Hematopoietic multipotent progenitor cell (in vitro differentiated cells): Measurements from ENCODE around the gene SLC2A1. TPM values are rescaled to one million over a fixed set of nuclear protein-coding genes. Genes with fewer than 3 reads are reported as not detected.
"Not testable (repeated sequence)": the region's sequence is repeated elsewhere in the genome, so short reads cannot be mapped to it uniquely, and the experiment has no call there.

Experiments used
- DNase-seq, 3 donors: peaks; one replicate each; pipeline ENCODE4 v3.0.0-alpha.2; 2011 to 2015; ENCODE audit warnings: low read depth in 2 of 3, low spot score in 2 of 3
- small RNA-seq: library from RNA; depleted of rRNA; stranded (forward); fragments of <200 nt; gene quantifications from one replicate; pipeline ENCODE3, GENCODE V24; 2012
- total RNA-seq: library from RNA; depleted of rRNA; stranded (reverse); fragments of >200 nt; gene quantifications from one replicate; pipeline ENCODE4 v1.2.3, GENCODE V29; 2012

Gene SLC2A1
- total RNA-seq, 1 donor: 83.5 TPM

- no peak for DNase-seq
Observed at GRCh38 chr1:42914092-42914627, 44.5 kb downstream of the SLC2A1 start.

DNA sequence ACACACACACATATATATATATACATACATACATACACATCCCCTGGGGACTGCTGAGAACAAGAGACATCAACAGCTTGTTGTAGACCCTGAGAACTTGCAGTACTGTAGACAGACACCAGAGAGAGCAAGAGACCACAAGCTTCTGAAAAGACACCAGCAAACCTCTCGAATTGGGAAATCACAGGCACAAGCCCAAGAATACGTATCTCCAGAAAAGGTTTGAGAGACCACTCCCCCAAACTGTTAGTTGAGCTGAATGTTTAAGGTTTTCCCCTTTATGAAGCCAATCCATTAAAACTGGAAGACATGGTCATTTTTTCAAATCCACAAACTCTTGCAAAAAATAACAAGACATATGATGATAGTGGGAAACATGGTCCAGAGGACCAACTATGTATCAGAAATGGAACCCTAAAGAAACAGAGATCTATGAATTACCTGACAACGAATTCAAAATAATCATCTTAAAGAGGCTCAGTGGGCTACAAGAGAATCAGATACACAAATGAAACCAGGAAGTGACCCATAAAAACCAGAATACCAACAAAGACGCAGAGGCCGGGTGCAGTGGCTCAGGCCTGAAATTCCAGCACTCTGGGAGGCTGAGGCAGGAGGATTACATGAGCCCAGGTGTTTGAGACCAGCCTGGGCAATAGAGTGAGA lies 45.1 kb downstream of the SLC2A1 start:
- peak in 2 of 3 donors; percentile 72 to 91 for DNase-seq

- DNase-seq: no peak
Observed at GRCh38 chr1:42910985-42911384, 47.7 kb downstream of the SLC2A1 start.

GRCh38 chr1:42908046-42908445 lies 50.6 kb downstream of the SLC2A1 start:
- no peak for DNase-seq

DNA sequence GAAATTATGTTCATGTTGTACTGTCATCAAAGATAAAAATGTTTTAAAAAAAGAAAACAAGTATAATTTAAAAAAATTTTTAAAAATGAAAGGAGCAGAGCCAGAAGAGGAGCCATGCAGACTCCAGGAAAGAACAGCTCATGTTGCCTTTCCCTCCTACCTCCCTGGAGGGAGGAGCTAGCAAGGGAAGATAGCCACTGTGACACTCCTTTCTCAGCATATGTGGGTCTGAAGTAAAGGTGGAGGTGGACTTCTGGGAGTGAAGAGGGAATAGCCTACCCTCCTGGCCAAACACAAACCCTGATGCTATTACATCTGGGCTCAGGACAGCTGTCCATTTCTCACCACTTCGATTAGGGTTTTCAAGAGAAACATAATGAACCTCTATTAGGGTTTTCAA lies 54.2 kb downstream of the SLC2A1 start:
- no peak for DNase-seq

DNA sequence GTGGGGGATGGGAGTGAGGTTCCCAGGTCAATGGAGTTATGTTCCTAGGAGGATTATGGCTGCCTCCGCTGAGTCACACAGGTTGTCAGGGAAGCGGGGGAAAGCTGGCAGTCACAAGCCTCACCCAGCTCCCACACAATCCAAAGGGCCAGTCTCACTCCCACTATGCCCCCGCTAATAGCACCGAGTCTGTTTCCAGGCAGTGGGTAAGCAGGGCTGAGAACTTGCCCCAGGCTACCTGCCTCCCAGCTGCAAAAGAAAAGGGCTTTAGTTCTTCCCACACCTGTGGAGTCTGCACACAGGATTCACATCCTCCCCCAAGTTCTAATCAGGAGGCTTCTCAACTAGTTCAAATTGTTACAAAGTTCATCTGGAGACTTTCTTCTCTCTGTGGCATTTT lies 58.7 kb downstream of the SLC2A1 start:
- not testable (repeated sequence) for DNase-seq

GRCh38 chr1:42891465-42892138 lies 67.1 kb downstream of the SLC2A1 start:
- no peak for DNase-seq

DNA sequence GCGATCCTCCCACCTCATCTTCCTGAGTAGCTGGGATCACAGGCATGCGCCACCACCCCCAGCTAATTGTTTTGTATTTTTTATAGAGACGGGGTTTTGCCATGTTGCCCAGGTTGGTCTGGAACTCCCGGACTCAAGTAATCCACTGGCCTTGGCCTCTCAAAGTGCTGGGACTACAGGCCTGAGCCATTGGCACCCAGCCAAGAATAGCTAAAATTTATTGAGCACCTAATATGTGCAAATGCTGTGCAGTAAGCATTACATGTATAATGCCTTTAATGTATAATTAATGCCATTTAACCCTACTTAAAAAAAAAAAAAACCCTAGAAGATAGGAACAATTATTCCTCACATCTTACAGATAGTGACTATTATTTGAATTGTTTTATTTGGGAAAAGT lies 69.4 kb downstream of the SLC2A1 start:
- DNase-seq: no peak

DNA sequence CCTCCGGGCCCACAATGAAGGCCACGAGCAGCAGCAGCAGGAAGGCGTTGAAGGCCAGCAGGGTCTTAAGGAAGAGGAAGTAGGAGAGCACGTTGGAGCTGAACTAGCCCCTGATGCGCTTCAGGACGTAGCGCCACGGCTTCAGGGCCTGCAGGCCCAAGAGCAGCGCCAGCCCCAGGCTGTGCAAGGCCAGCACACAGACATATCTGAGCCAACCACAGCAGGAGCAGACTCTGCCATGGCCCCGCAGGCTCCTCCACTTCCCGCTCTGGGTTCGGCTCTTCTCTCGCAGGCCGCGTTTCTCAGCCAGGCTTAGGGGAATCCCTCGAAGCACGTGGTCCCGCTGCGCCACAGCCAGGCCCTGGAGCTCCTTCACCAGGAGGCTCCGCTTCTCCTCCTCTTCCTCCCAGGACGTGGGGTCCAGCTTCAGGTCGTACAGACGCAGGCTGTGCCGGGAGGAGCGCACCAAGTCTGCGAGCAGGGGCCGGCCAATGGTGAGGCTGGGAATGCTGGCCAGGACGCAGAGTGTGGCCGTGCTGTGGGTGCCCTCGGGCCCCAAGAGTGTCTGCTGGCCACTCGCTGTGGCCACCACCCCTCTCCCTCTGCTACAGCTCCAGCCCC lies 70.5 kb downstream of the SLC2A1 start:
- DNase-seq: peak in 1 of 3 donors; percentile 3

DNA sequence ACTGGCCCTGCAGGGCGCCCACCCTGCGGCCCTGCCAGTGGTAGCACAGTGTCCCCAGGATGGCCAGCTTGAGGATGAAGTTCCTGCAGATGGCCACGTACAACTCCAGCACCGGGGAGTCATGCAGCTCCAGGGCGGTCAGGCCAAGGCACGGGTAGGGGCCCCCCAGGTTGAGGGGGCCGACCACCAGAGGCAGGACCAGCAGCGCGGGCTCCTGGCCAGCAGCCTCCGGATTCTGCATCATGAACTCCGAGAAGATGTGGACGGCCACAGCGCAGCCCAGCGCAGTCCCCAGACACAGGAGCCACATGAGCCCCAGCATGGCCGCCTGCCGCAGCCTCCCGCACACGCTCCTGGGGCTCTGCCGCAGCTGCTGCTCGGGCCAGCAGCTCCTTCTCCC lies 71.3 kb downstream of the SLC2A1 start:
- DNase-seq: no peak

- DNase-seq: no peak
Observed at GRCh38 chr1:42886800-42887199, 71.9 kb downstream of the SLC2A1 start.

DNA sequence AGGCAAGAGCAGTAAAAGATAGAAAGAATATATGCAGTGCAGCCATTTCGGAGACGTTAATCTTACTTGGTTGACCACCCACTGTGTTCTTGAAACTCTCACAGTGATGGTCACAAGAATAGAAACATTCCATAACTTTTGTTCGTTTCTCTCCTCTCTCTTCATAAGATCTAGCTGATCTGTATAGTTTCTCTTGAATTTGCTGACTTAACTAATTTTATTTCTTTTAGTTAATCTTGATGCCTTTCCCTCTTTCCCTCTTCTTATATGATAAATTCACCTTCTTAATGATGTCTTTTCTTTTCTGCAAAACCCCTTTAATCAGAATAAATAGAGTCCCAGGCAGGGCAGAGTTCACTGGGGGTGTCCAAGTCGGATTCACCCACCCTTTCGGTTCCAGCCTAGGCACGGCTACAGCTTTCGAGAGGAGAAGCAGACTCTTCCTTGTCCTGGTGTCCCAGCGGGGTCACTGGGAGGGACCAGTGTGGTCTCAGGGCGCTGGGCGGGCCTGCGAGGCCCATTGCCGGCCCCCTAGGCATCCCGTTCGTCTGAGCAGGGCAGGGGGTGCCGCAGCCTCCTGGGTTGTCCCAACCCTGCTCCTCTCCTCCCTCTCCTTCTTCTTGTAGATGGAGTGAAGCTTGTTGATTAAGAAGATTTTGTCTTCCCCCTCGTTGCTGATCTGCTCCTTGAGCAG lies 72.5 kb downstream of the SLC2A1 start:
- no peak for DNase-seq

DNA sequence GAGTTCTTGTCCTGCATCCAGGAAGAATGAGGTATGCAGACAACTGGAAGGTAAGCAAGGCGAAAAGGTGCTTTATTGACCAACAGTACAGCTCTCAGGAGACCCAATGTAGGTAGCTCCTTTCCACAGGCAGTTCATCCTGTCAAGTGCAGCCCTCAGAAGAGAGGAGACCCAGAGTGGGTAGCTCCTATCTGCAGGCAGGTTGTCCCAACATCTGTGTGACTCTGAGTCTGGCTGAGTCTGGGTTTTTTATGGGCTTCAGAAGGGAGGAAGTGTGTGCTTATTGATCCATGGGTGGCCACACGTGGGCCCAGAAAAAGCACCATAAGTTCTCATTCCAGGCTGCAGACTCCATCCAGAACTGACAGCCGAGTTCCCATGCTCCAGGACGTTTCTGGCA lies 78.3 kb downstream of the SLC2A1 start:
- DNase-seq: no peak

GRCh38 chr1:42877380-42877779 lies 81.3 kb downstream of the SLC2A1 start:
- no peak for DNase-seq

- no peak for DNase-seq
Observed at GRCh38 chr1:42876009-42876408, 82.7 kb downstream of the SLC2A1 start.

Small RNA genes lying within 50 kb of the gene (small RNA-seq; reads per million reads assigned to genes)
- not detected for gene RNU6-880P

Other genes with a start within 250 kb of the SLC2A1 start
- gene CLDN19, start 218.6 kb downstream of the SLC2A1 start, total RNA-seq: under 0.01 TPM
- gene P3H1, start 191.8 kb downstream of the SLC2A1 start, total RNA-seq: 62.7 TPM
- gene C1orf50, start 191.6 kb downstream of the SLC2A1 start, total RNA-seq: 2.4 TPM
- under 0.01 TPM for gene TMEM269, start 173.9 kb downstream of the SLC2A1 start, total RNA-seq
- 9.7 TPM for gene ERMAP, start 141.7 kb downstream of the SLC2A1 start, total RNA-seq
- gene SVBP, start 141.5 kb downstream of the SLC2A1 start, total RNA-seq: 7.0 TPM
- gene ZNF691, start 112.3 kb downstream of the SLC2A1 start, total RNA-seq: 14.8 TPM
- 33.1 TPM for gene EBNA1BP2, start 213.4 kb upstream of the SLC2A1 start, total RNA-seq
- gene CFAP57, start 213.5 kb upstream of the SLC2A1 start, total RNA-seq: under 0.01 TPM